HG03064 (cell line): ENCODE results near the gene CHMP3.
"Not testable (repeated sequence)": the region's sequence is repeated elsewhere in the genome, so short reads cannot be mapped to it uniquely, and the experiment has no call there.

Experiments
- ATAC-seq: cut with Tn5 transposase; IDR thresholded peaks from one replicate; pipeline ENCODE4 v1.9.1; 2021; ENCODE audit warnings: low read depth; ENCODE audit not compliant: unreplicated experiment

The CHMP3 gene

DNA sequence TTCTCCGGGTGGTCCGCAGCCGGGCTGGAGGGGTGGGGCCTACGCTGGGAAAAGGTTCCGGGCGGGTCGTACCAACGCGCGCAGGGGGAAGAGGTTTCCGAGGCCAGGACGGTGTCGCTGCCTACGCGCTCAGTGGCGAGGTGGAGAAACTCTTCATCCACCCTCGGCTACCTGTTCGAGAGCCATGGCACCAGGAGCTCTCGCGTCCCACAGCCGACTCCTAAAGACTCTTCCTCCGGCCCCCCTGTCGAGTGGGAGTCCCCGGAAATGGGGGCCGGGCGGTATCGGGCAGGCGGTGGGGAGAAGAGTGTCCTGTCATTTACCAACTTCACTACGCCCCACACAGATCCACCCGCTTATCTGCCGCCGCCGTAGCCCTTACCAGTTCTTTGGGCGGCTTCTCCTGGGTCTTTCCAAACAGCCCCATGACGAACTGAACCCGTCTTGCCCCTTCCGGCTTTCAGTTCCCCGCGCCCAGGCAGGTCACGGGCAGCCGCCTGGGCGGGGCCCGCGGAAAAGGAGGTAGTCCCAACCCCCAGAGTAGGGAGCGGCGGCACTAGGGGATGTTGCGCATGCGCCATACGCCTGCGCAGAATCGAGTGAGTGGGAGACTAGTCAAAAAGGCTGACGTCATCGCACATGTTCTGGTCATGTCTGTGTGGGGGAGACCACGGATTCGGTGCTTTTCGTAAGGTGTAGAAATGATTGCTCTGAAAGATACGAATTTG, at the start of gene CHMP3:
CHMP3 (minus strand) TSS at position 522 of the 728 bp plus-strand sequence; CDS start at position 427, 95 bp downstream.
- ATAC-seq = peak; percentile 78

DNA sequence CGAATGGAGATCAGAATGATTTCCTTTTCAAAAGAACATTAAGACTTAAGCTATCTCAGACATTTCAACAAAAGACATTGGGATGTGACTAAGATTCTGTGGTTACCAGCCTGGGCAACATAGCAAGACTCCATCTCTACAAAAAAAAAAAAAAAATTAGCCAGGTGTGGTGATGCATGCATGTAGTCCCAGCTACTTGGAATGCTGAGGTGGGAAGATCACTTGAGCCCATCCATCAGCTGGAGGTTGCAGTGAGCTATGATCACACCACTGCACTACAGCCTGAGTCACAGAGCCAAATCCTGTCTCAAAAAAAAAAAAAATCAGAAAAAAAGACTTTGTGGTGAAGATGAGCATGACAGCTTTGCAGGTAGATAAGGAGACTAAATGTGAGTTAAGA, 47.6 kb upstream of the CHMP3 start:
- no peak for ATAC-seq

DNA sequence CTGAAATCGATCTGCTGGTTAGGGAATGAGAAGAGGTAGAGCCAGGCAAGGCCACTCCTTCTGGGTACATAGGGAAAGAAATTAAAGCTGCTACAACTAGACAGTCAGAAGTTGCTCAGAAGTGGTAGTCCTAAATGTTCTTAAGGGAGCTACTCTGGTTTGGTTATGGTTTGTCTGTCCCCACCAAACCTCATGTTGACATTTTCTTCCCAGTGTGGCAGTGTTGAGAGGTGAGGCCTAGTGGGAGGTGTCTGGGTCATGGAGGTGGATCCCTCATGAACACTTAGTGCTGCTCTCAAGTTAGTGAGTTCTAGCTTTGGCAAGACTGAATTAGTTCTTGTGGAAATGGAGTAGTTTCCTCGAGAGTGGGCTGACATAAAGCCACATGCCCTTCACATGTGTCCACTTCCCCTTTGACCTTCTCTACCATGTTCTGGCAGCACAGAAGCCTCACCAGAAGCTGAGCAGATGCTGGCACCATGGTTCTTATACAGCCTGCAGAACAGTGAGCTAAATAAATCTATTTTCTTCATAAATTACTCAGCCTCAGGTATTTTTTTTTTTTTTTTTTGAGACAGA, 45.7 kb upstream of the CHMP3 start:
- ATAC-seq = no peak

DNA sequence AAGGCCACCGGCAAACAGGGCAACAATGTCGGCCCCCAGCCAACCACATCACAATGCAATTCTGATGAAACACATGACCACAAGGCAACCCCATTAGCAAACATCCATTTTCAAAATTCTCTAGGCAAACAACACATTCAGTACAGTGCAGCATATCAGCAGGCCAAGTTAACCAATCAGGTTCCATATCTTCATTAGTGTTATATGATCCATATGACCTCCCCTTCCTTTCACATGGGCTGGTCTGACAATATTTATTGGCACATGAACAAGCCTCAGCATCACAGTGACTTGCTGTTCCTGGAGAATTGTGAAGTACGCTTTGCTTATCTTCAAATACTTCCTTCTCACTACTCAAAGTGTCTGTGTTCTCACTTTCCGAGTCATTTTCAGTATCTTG, 40.7 kb upstream of the CHMP3 start:
- no peak for ATAC-seq

DNA sequence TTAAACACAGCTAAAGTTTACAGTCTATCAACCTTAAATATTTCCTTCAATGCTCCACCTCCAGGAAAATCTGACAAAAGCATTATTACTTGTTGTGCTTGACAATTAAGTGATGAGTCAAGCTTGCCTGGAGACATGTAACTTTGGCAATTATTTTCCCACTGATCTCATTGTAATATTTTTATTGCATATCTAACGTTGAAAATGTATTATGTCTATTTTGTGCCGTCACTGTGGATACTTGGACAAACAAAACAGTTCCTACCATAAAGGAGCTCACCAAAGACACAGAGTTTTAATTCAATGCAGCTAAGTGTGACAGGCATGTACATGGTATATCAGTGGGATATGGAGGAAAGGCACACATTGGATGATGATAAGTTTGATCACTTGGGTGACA, 35.7 kb upstream of the CHMP3 start:
- ATAC-seq = no peak

DNA sequence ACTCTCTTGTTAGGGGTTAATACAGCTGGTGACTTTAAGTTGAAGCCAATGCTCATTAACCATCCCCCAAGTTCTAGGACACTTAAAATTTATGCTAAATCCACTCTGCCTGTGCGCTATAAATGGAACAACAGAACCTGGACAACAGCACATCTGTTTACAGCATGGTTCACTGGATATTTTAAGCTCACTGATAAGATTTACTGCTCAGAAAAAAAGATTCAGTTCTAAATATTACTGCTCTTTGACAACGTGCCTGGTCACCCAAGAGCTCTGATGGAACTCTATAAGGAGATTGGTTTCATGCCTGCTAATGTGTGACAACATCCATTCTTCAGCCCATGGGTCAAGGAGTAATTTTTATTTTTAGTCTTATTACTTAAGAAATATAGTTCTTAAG, 32.9 kb upstream of the CHMP3 start:
- ATAC-seq = no peak

DNA sequence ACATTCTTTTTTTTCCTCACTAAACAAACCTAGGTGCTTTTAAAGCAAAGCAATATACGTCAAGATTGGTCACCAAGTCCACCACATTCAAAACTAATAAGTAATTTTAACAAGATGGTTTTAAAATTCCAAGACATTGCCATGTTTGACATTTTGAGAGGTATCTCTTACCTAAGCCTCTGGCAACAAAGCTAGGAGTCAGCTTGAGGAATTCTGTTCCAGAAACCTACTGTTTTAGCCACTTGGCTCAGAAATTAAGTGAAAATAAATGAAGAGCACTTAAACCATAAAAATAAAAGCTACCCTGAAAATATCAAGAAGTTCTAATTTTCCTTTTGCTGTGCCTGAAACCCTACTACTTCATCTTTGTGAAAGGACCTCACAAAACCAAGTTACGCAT, 30.0 kb upstream of the CHMP3 start:
- ATAC-seq = no peak

DNA sequence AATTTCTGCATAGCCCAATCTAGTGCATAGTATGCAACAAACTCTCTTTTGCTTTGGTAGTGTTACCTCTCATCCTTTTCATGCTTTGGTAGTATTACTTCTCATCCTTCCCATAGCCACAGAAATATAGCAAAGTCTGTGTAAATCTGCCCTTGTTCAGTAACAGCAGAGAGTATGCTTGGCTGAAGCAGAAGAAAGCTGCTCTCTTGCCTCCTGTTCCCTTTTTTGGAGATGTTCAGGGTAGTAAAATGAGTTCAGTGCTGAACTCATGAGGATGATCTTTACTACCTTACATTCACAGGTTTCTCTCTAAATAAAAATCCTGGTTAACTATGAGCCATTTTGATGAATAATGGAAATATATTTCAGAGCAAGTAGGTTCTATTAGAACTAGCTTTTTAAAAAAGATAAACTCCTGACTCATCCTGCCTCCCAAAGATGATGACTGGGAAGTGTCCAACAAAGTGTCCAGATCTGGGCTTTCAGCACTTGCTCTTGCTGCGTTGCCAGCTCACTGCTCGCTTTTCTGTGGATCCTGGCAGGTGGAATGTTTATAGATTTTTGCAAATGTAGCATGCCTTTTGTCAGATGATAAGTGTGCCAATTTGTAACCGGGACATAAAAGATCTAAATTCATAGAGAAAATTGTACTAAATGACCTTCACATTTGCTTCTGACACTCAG, 29.4 kb upstream of the CHMP3 start:
- no peak for ATAC-seq

DNA sequence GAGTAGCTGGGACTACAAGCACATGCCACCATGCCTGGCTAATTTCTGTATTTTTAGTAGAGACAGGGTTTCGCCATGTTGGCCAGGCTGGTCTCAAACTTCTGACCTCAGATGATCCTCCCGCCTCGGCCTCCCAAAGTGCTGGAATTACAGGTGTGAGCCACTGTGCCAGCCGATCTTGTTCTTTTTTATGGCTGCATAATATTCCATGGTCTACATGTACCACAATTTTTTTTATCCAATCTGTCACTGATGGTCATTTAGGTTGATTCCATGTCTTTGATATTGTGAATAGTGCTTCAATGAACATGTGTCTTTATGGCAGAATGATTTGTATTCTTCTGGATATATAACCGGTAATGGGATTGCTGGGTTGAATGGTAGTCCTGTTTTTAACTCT, 26.5 kb upstream of the CHMP3 start:
- ATAC-seq = not testable (repeated sequence)

DNA sequence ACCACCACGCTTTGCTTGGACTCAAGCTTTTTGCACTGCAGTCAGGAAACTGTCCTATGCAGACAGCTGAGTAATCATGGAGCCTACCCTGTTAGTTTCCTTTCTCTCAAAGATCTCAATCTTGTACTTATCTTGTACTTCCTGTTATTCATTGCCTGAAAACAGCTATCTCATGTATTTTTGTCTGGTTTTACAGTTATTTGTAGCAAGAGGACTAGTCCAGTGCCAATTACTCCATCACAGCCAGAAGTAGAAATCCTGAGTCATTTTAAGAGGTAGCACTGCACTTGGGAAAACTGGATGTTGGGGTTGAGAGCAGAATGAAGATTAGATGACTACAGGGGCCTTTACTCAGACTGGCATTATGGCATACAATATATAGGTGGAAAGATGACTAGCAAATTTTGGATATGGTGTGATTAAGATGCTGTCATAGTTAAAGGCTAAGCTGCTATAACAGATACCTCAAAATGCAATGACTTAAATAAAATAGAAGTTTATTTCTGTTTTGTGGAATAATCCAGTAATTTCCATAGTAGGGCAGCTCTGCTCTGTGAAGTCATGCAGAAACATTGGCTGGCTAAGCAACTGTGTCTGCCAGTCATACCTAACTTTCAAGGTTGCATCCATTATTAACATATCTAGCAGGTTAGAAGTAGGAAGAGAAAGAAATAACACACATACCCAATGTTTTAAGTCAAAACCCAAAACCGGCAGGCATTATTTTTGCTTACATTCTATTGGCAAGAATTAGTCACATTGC, 21.1 kb upstream of the CHMP3 start:
- no peak for ATAC-seq

DNA sequence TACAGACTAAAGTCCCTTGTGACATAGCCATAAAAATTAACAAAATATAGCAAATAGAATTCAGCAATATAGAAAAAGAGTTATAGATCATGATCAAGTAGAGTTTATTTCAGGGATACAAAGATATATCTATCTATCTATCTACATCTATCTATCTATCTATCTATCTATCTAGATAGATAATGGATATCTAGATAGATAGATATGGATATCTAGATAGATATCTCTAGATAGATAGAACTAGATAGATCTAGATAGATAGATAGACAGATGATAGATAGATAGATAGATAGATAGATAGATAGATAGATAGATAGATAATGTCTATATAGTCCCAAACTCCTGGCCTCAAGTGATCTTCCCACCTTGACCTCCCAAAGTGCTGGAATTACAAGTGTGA, 17.3 kb upstream of the CHMP3 start:
- no peak for ATAC-seq

DNA sequence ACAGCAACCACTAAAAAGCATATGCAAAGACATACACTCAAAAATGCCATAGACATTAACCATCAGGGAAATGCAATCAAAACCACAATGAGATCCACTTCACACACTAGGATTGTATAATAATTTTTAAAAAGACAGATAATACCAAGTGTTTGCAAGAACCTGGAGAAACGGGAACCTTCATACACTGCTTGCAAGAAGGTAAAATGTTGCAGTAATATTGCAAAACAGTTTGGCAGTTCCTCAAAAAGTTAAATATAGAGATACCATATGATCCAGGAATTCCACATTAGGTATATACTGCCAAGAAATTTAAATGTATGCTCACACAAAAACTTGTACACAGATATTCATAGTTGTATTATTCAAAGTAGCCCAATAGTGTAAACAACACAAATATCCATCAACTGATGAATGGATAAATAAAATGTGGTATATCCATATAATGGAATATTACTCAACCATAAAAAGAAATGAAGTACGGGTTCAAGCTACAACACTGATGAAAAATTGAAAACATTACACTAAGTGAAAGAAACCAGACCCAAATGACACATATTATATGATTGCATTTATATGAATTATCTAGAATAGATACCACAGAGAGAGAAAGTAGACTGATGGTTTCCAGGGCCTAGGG, 14.7 kb upstream of the CHMP3 start:
- ATAC-seq = no peak

DNA sequence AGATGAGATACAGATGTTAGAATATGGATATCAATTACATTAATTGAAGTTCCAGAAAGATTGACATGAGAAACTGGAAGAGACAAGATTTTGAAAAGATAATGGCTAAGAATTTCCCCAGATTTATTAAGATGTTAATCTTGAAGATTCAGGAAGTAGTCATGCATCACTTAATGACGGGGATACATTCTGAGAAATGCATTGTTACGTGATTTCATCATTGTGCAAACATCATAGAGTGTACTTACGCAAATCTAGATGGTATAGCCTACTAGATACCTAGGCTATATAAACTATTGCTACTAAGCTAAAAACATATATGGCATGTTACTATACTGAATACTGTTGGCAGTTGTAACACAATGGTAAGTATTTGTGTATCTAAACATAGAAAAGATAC, 6.8 kb upstream of the CHMP3 start:
- no peak for ATAC-seq

DNA sequence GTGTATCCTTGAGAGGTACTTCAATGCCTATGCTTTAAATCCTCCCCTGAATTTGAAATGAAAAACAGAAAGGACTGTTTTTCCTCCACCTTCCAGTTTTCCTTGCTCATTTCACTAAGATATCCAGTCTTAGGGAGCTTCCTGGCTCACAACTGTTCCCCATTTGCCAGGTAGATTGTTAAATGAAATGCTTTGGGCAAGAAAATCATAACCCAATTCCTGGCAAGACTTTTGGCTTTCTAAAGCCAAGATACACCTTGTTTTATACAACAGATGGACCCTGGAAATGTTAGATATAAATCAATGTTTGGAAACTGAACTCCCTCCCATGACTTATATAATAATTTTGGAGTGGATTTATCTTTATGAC, 3.6 kb upstream of the CHMP3 start:
- no peak for ATAC-seq

DNA sequence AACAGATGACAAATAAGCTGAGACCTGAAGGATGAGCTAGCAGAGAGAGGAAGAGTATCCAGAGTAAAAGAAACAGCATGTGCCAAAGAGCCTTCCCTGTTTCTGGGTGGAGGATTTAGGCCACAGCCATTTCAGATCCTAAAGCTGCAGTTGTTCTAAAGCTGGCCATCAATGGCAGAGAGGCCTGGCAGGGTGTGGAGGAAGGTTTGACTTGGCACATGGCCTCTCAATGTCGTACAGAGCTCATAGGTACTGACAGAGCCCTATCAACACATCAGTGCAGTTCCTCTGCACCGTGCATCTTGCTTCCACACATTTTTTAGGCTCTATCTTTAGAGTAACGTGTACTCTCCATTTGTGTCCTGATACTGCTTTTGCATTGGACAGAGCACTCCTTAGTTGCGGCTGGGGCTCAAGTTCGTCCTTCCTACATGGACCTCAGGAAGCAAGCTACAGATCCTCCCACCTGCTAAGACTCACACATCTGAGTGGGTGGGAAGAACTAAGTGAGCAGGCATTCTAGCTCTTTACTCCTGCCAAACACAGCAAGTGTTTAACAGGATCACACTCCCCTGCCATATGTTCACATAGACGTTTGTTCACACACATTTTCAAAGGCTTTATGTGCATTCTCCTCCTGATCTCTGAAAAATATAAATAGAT, 3.0 kb upstream of the CHMP3 start:
- ATAC-seq = no peak

DNA sequence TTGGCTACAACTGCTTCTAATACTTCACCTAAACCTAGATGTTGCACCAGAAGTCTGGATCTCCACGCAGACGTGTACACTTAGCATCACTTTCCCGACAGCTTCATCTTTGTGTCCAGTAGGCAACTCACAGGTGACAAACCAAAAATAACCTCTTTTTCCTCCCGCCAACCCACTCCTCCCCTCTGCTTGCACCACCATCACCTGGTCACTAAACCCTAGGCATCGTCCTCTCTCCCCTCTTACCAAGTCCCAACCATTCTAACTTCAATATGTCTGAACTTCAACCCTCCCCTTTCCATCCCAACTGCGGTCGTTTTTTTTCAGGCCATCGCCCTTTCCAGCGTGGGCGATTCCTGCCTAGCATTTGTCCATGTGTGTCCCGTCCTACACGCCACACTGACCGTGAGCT, 413 bp upstream of the CHMP3 start:
- ATAC-seq = no peak

DNA sequence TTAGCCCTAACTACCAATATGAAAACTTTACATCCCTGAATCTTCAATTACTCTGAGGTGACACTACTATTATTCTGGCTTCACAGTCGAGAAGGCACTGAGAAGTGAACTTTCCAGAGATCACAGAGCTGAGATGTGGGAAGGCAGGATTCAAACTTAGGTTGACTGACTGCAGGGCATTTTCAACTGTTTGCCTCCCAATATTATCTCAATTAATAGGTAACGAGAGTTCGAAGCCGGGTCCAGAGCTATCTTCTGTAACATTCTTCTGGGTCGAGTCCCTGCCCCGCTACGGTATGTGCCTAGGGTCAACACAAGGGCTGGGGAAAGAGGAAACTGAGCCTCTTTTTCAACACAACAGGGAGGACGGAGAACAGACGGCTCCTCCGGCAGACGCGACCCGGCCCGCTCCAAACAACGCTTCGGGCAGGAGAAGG, 740 bp downstream of the CHMP3 start:
- ATAC-seq = peak; percentile 2

DNA sequence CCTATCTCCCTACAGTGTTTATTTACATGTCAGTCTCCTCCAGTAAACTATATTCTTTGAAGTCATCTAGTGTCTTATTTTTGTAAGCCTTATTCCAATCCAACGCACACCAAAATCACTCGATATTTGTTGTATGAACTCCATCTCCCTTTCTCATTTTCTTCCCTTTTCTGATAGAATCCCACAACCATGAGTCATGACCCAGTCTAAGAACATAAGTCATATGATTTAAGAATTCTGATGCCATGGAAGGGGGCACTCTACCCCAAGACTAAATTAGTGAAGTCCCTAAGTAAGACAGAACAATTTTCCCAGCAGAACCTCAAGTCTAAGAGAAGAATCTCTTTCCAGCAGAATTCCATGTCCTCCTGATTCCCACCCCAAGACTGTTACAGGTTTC, 5.4 kb downstream of the CHMP3 start:
- ATAC-seq = no peak

DNA sequence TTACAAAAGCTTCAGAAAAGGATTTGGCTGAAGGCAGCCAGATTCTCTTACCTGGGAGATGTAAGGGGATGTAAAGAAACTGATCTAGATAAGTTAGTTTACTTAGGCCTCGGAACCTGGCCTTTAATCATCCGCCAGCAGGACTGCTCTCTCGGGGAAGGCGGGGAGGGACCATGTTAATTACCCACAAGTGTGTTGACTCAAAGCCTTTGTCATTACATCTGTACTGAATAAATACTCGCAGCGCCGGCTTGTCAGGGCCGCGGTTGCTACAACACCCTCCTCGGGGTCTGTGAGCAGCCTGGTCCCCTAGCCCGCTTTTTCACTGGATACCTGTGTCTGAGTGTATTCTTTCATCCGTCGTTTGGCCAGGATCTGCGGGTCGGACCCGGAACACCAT, 6.7 kb downstream of the CHMP3 start:
- ATAC-seq = no peak

DNA sequence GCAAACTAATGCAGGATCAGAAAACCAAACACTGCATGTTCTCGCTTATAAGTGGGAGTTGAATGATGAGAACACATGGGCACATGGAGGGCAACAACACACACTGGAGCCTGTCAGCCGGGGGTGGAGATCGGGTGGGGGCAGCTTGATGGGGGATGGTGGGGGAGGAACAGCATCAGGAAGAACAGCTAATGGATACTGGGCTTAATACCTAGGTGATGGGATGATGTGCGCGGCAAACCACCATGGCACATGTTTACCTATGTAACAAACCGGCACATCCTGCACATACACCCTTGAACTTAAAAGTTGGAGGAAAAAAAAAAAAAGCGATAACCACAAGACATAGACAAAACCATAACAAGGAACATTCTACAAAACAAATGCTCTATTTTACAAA, 10.4 kb downstream of the CHMP3 start:
- ATAC-seq = no peak
